ENCODE data around the gene RSPH9. TPM values are rescaled to one million over a fixed set of nuclear protein-coding genes. Genes with fewer than 3 reads are reported as not detected.
A peak's percentile ranks its signal among the peaks of the same experiment; 100 is the strongest.
"Not testable (repeated sequence)": the region's sequence is repeated elsewhere in the genome, so short reads cannot be mapped to it uniquely, and the experiment has no call there.

Gene RSPH9
- total RNA-seq, 1 donor from 2014 or later = 0.80 TPM

GRCh38 chr6:43629505-43630300, 15.1 kb upstream of the RSPH9 start:
- DNase-seq (ENCODE audit: low spot score in 2 of 2, unreplicated experiment in 2 of 2) = peak; percentile 85 to 92
- H3K4me3 Mint-ChIP-seq = peak overlapping the region; percentile 91
- H3K4me1 Mint-ChIP-seq = peaks cover 24% of the 10 kb centered on the region
- no peak for TF ChIP-seq CTCF (IDR thresholded peaks at IDR 0.05; ENCODE audit: unreplicated experiment)
- H3K9me3 Mint-ChIP-seq = no peaks in the 10 kb centered on the region
- H3K27ac Mint-ChIP-seq = peak overlapping the region; percentile 99
- peaks cover 13% of the 10 kb centered on the region for H3K36me3 Mint-ChIP-seq
- no peaks in the 10 kb centered on the region for H3K27me3 Mint-ChIP-seq (ENCODE audit: low read depth)

- H3K4me1 Mint-ChIP-seq = peaks cover 29% of the 10 kb centered on the region
- DNase-seq (ENCODE audit: low spot score in 2 of 2, unreplicated experiment in 2 of 2) = no peak
- no peak overlapping the region for H3K4me3 Mint-ChIP-seq
- H3K36me3 Mint-ChIP-seq = peaks cover 7% of the 10 kb centered on the region
- H3K9me3 Mint-ChIP-seq = no peaks in the 10 kb centered on the region
- H3K27me3 Mint-ChIP-seq (ENCODE audit: low read depth) = no peaks in the 10 kb centered on the region
- no peak for TF ChIP-seq CTCF (IDR thresholded peaks at IDR 0.05; ENCODE audit: unreplicated experiment)
- peak overlapping the region; percentile 90 for H3K27ac Mint-ChIP-seq
Observed at GRCh38 chr6:43630980-43631619, 13.7 kb upstream of the RSPH9 start.

GRCh38 chr6:43633002-43633401, 11.8 kb upstream of the RSPH9 start:
- H3K9me3 Mint-ChIP-seq; DNase-seq (ENCODE audit: low spot score in 2 of 2, unreplicated experiment in 2 of 2); H3K36me3 Mint-ChIP-seq; H3K27me3 Mint-ChIP-seq (ENCODE audit: low read depth); H3K27ac Mint-ChIP-seq; H3K4me3 Mint-ChIP-seq: not testable (repeated sequence)
- H3K4me1 Mint-ChIP-seq = peaks cover 24% of the 10 kb centered on the region

- H3K4me1 Mint-ChIP-seq = peaks cover 27% of the 10 kb centered on the region
- TF ChIP-seq CTCF (IDR thresholded peaks at IDR 0.05; ENCODE audit: unreplicated experiment) = no peak
- no peaks in the 10 kb centered on the region for H3K27me3 Mint-ChIP-seq (ENCODE audit: low read depth)
- H3K4me3 Mint-ChIP-seq = peak overlapping the region; percentile 96
- peaks cover 8% of the 10 kb centered on the region for H3K36me3 Mint-ChIP-seq
- H3K27ac Mint-ChIP-seq = no peak overlapping the region
- DNase-seq (ENCODE audit: low spot score in 2 of 2, unreplicated experiment in 2 of 2) = no peak
- no peaks in the 10 kb centered on the region for H3K9me3 Mint-ChIP-seq
Observed at GRCh38 chr6:43634702-43635303, 10.0 kb upstream of the RSPH9 start.

GRCh38 chr6:43635387-43636307, 9.2 kb upstream of the RSPH9 start, which contains the start of gene MAD2L1BP:
Gene MAD2L1BP, plus strand, starts transcription at chr6:43635840. Its CDS starts 36 bp downstream, at chr6:43635876.
- peaks cover 16% of the 10 kb centered on the region for H3K36me3 Mint-ChIP-seq
- H3K27me3 Mint-ChIP-seq (ENCODE audit: low read depth) = no peaks in the 10 kb centered on the region
- H3K4me3 Mint-ChIP-seq = peak within 1 kb of the TSS; percentile 96
- no peak for TF ChIP-seq CTCF (IDR thresholded peaks at IDR 0.05; ENCODE audit: unreplicated experiment)
- peaks cover 22% of the 10 kb centered on the region for H3K4me1 Mint-ChIP-seq
- peak within 1 kb of the TSS; percentile 91 for H3K27ac Mint-ChIP-seq
- no peaks in the 10 kb centered on the region for H3K9me3 Mint-ChIP-seq
- peak; percentile 41 to 76 for DNase-seq (ENCODE audit: low spot score in 2 of 2, unreplicated experiment in 2 of 2)

All from mesothelial cell of epicardium (in vitro differentiated cells).